ENCODE results near the gene EBF3. TPM values are rescaled to one million over a fixed set of nuclear protein-coding genes. Genes with fewer than 3 reads are reported as not detected.

EBF3 gene
- total RNA-seq, 1 donor from 2014 or later = 1.2 TPM

GRCh38 chr10:129864601-129865126, 99.4 kb downstream of the EBF3 start:
- Mint-ChIP-seq H3K27me3 (ENCODE audit: low read depth) (peaks cover 2% of the 10 kb centered on the region), H3K27ac (no peak overlapping the region), H3K4me3 (no peak overlapping the region), H3K36me3 (no peaks in the 10 kb centered on the region), H3K9me3 (no peaks in the 10 kb centered on the region), H3K4me1 (peaks cover 4% of the 10 kb centered on the region)
- TF ChIP-seq CTCF (IDR thresholded peaks at IDR 0.05; ENCODE audit: unreplicated experiment) = no peak
- DNase-seq (ENCODE audit: low spot score in 2 of 2, unreplicated experiment in 2 of 2) = no peak

GRCh38 chr10:129864082-129864481, 100.0 kb downstream of the EBF3 start:
- Mint-ChIP-seq H3K27me3 (ENCODE audit: low read depth) (peaks cover 2% of the 10 kb centered on the region), H3K4me3 (no peak overlapping the region), H3K9me3 (no peaks in the 10 kb centered on the region), H3K36me3 (no peaks in the 10 kb centered on the region), H3K4me1 (peaks cover 4% of the 10 kb centered on the region), H3K27ac (no peak overlapping the region)
- TF ChIP-seq CTCF (IDR thresholded peaks at IDR 0.05; ENCODE audit: unreplicated experiment) = no peak
- no peak for DNase-seq (ENCODE audit: low spot score in 2 of 2, unreplicated experiment in 2 of 2)

- no peak for DNase-seq (ENCODE audit: low spot score in 2 of 2, unreplicated experiment in 2 of 2)
- Mint-ChIP-seq H3K4me3 (no peak overlapping the region), H3K9me3 (no peaks in the 10 kb centered on the region), H3K36me3 (no peaks in the 10 kb centered on the region), H3K27me3 (ENCODE audit: low read depth) (peaks cover 2% of the 10 kb centered on the region), H3K27ac (no peak overlapping the region), H3K4me1 (peaks cover 4% of the 10 kb centered on the region)
- no peak for TF ChIP-seq CTCF (IDR thresholded peaks at IDR 0.05; ENCODE audit: unreplicated experiment)
Measured at GRCh38 chr10:129863201-129863663, 100.8 kb downstream of the EBF3 start.

GRCh38 chr10:129861776-129862531, 102.1 kb downstream of the EBF3 start:
- peaks cover 4% of the 10 kb centered on the region for H3K4me1 Mint-ChIP-seq
- H3K36me3 Mint-ChIP-seq = no peaks in the 10 kb centered on the region
- H3K4me3 Mint-ChIP-seq = no peak overlapping the region
- H3K27me3 Mint-ChIP-seq (ENCODE audit: low read depth) = peaks cover 2% of the 10 kb centered on the region
- no peak for TF ChIP-seq CTCF (IDR thresholded peaks at IDR 0.05; ENCODE audit: unreplicated experiment)
- DNase-seq (ENCODE audit: low spot score in 2 of 2, unreplicated experiment in 2 of 2) = no peak
- H3K9me3 Mint-ChIP-seq = no peaks in the 10 kb centered on the region
- no peak overlapping the region for H3K27ac Mint-ChIP-seq

GRCh38 chr10:129860396-129860795, 103.7 kb downstream of the EBF3 start:
- Mint-ChIP-seq H3K27ac (no peak overlapping the region), H3K9me3 (peaks cover 4% of the 10 kb centered on the region), H3K36me3 (no peaks in the 10 kb centered on the region), H3K27me3 (ENCODE audit: low read depth) (peaks cover 5% of the 10 kb centered on the region), H3K4me3 (no peak overlapping the region), H3K4me1 (peaks cover 4% of the 10 kb centered on the region)
- no peak for DNase-seq (ENCODE audit: low spot score in 2 of 2, unreplicated experiment in 2 of 2)
- TF ChIP-seq CTCF (IDR thresholded peaks at IDR 0.05; ENCODE audit: unreplicated experiment) = no peak
